Posterior vena cava (tissue), 2 donors: ENCODE data around the gene OOSP2. TPM values are rescaled to one million over a fixed set of nuclear protein-coding genes. Genes with fewer than 3 reads are reported as not detected.
"Not testable (repeated sequence)": the region's sequence is repeated elsewhere in the genome, so short reads cannot be mapped to it uniquely, and the experiment has no call there.

ENCODE experiments used
- DNase-seq: peaks from one replicate; pipeline ENCODE4 v3.0.0-alpha.2; 2020; ENCODE audit warnings: low spot score
- intact Hi-C, 2 donors: fragments of 100-400 bp; cut with DNase I; formaldehyde crosslinking; loops; one replicate each; pipeline versions ENCODE4 v1.14.1 to v1.14.2; 2022 to 2023
- long read RNA-seq, 2 donors: library from polyadenylated mRNA; unstranded; transcript quantifications; one replicate each; pipeline ENCODE4 v2.0.0, GENCODE V29; 2020 to 2021
- total RNA-seq, 2 donors: library from RNA; stranded (reverse); fragmentation: NEBNext Ultra II Directional; extraction: Animal tissue kit (Norgen Biotek cat#: 25700); gene quantifications; one replicate each; pipeline ENCODE4 v1.2.1, GENCODE V29; 2021
- donor health status: DM: yes; HTN: yes; CAD: no.
- donor health status: DM: yes; HTN: yes; CAD: no.

OOSP2 gene
- total RNA-seq = not detected
- long read RNA-seq, donor 1 = 0 reads
- long read RNA-seq, donor 2 = 0 reads

- no peak for DNase-seq
- intact Hi-C loops = no loop called here
Observed at GRCh38 chr11:60040109-60040508, at the start of gene OOSP2. OOSP2 (plus strand) TSS chr11:60040409; CDS start chr11:60040460, 51 bp downstream.

GRCh38 chr11:59990421-59990820 is 49.8 kb upstream of the OOSP2 start:
- intact Hi-C loops = no loop called here
- DNase-seq = no peak

GRCh38 chr11:59992425-59992824 is 47.8 kb upstream of the OOSP2 start:
- intact Hi-C loops = no loop called here

GRCh38 chr11:59997800-59998199 is 42.4 kb upstream of the OOSP2 start:
- intact Hi-C loops = no loop called here
- DNase-seq = no peak

More at GRCh38 chr11:59992425-59992824, 47.8 kb upstream of the OOSP2 start:
- DNase-seq = no peak

- intact Hi-C loops = no loop called here
- DNase-seq = no peak
Observed at GRCh38 chr11:59999691-60000090, 40.5 kb upstream of the OOSP2 start.

- intact Hi-C loops = no loop called here
- DNase-seq = no peak
Observed at GRCh38 chr11:60003729-60004128, 36.5 kb upstream of the OOSP2 start.

GRCh38 chr11:60005360-60005759 is 34.8 kb upstream of the OOSP2 start:
- no peak for DNase-seq
- intact Hi-C loops = no loop called here

- intact Hi-C loops = no loop called here
- no peak for DNase-seq
Observed at GRCh38 chr11:60016881-60017280, 23.3 kb upstream of the OOSP2 start, which contains the start of gene OOSP4B. OOSP4B (plus strand) TSS chr11:60017181.

- no peak for DNase-seq
- intact Hi-C loops = no loop called here
Observed at GRCh38 chr11:60018058-60018457, 22.2 kb upstream of the OOSP2 start.

- intact Hi-C loops, DNase-seq: not testable (repeated sequence)
Observed at GRCh38 chr11:60020376-60020775, 19.8 kb upstream of the OOSP2 start.

- no peak for DNase-seq
- intact Hi-C loops = no loop called here
Observed at GRCh38 chr11:60029015-60029632, 11.1 kb upstream of the OOSP2 start.

- DNase-seq, intact Hi-C loops: not testable (repeated sequence)
Observed at GRCh38 chr11:60050422-60050821, 10.2 kb downstream of the OOSP2 start.

- DNase-seq, intact Hi-C loops: not testable (repeated sequence)
Observed at GRCh38 chr11:60050839-60051238, 10.6 kb downstream of the OOSP2 start.

- DNase-seq = no peak
- intact Hi-C loops = no loop called here
Observed at GRCh38 chr11:60056349-60056969, 16.2 kb downstream of the OOSP2 start, which contains the start of gene MS4A3. MS4A3 (plus strand) TSS chr11:60056665; CDS start chr11:60061161, 4,496 bp downstream.

- DNase-seq = no peak
- intact Hi-C loops = no loop called here
Observed at GRCh38 chr11:60059052-60059451, 18.8 kb downstream of the OOSP2 start.

GRCh38 chr11:60059521-60060240 is 19.5 kb downstream of the OOSP2 start:
- intact Hi-C loops = no loop called here
- DNase-seq = no peak

- DNase-seq = no peak
- intact Hi-C loops = no loop called here
Observed at GRCh38 chr11:60064111-60064510, 23.9 kb downstream of the OOSP2 start.

- no peak for DNase-seq
- intact Hi-C loops = no loop called here
Observed at GRCh38 chr11:60065801-60066200, 25.6 kb downstream of the OOSP2 start.

- DNase-seq = no peak
- intact Hi-C loops = no loop called here
Observed at GRCh38 chr11:60069450-60069849, 29.2 kb downstream of the OOSP2 start.

GRCh38 chr11:60071644-60072043 is 31.4 kb downstream of the OOSP2 start:
- intact Hi-C loops, DNase-seq: not testable (repeated sequence)
